Lung (tissue), 12 donors: ENCODE results near the gene LRRC45. TPM values are rescaled to one million over a fixed set of nuclear protein-coding genes. Genes with fewer than 3 reads are reported as not detected.
A peak's percentile ranks its signal among the peaks of the same experiment; 100 is the strongest.
"Not testable (repeated sequence)": the region's sequence is repeated elsewhere in the genome, so short reads cannot be mapped to it uniquely, and the experiment has no call there.

Experiments
- ATAC-seq: fragments of 200-7000 bp; cut with Tn5 transposase; one replicate; pipeline ENCODE4 v1.9.1; 2020; ENCODE audit warnings: moderate number of reproducible peaks; ENCODE audit not compliant: insufficient read depth, low FRiP score
- DNase-seq, 3 donors: peaks; one replicate each; pipeline ENCODE4 v3.0.0-alpha.2; 2013 to 2017
- H3K27ac ChIP-seq, 2 donors: one replicate each; pipeline ENCODE4 v1.5.1; 2013; ENCODE audit warnings: mild to moderate bottlenecking in 2 of 2, moderate library complexity in 2 of 2, control low read depth in 1 of 2, inconsistent platforms in 1 of 2, low read depth in 1 of 2, low read length in 1 of 2
- H3K27me3 ChIP-seq, 3 donors: one replicate each; pipeline ENCODE4 v1.5.1; 2013; ENCODE audit warnings: low read length in 2 of 3; ENCODE audit not compliant: control insufficient read depth in 3 of 3, insufficient read depth in 3 of 3
- H3K36me3 ChIP-seq, 4 donors: one replicate each; pipeline ENCODE4 v1.5.1; 2013; ENCODE audit warnings: low read length in 4 of 4, mild to moderate bottlenecking in 1 of 4, moderate library complexity in 1 of 4; ENCODE audit not compliant: control insufficient read depth in 4 of 4, insufficient read depth in 4 of 4
- H3K4me1 ChIP-seq, 5 donors: one replicate each; pipeline ENCODE4 v1.5.1; 2013; ENCODE audit warnings: low read length in 5 of 5, mild to moderate bottlenecking in 2 of 5, moderate library complexity in 1 of 5; ENCODE audit not compliant: control insufficient read depth in 5 of 5, insufficient read depth in 5 of 5
- H3K4me3 ChIP-seq: one replicate; pipeline ENCODE4 v1.5.1; 2013; ENCODE audit warnings: mild to moderate bottlenecking, control low read depth, moderate library complexity
- H3K9ac ChIP-seq, 2 donors: one replicate each; pipeline ENCODE4 v1.5.1; 2013; ENCODE audit warnings: low read length in 2 of 2, control low read depth in 1 of 2; ENCODE audit not compliant: insufficient read depth in 1 of 2
- H3K9me3 ChIP-seq, 4 donors: one replicate each; pipeline ENCODE4 v1.5.1; 2013; ENCODE audit warnings: low read length in 3 of 4, mild to moderate bottlenecking in 1 of 4, moderate library complexity in 1 of 4; ENCODE audit not compliant: control insufficient read depth in 4 of 4, insufficient read depth in 3 of 4
- WGBS, 2 donors: extraction: QIAGEN DNeasy Blood & Tissue Kit; methylation state at CpG; one replicate each; pipeline ENCODE4 v1.1.7; 2013; 5-methylcytosine and 5-hydroxymethylcytosine counted together
- polyA plus RNA-seq, 2 donors: library from polyadenylated mRNA; stranded (reverse); fragments of 200-250 nt; gene quantifications; one replicate each; pipeline ENCODE4 v1.2.1, GENCODE V29; 2013
- total RNA-seq, 2 donors: library from RNA; depleted of rRNA in 1 of 2; stranded (reverse); fragments of >200 nt in 1 of 2; gene quantifications; one replicate each; pipeline ENCODE4 v1.2.1, GENCODE V29; 2014 to 2021
- TF ChIP-seq, protein P1 (sequence below): IDR thresholded peaks from 2 replicates; pipeline ENCODE4 v1.5.1; 2012; ENCODE audit warnings: mild to moderate bottlenecking; ENCODE audit errors: control extremely low read depth, extremely low read depth
- donor health status: control.
- donor health status: control.
- donor health status: Bipolar disorder and iron deficiency.
- donor health status: healthy.
- donor health status: DM: yes; HTN: yes; CAD: no.

The LRRC45 gene
- total and polyA plus RNA-seq, 4 donors = 12.1 to 26.6 (median 16.5) TPM

GRCh38 chr17:82037889-82038195 is 14.7 kb downstream of the LRRC45 start:
- H3K9ac ChIP-seq = no peak overlapping the region

GRCh38 chr17:82038796-82039409 is 15.8 kb downstream of the LRRC45 start:
- H3K27ac ChIP-seq, H3K9me3 ChIP-seq, ATAC-seq, DNase-seq, H3K9ac ChIP-seq, H3K36me3 ChIP-seq, H3K4me3 ChIP-seq, H3K27me3 ChIP-seq: not testable (repeated sequence)
- H3K4me1 ChIP-seq = peaks cover 0 to 13% (median 9%) of the 10 kb centered on the region in 5 donors
- 83 to 84% methylated on average over 16 of the region's 16 CpGs for WGBS, 2 donors

More at GRCh38 chr17:82037889-82038195, 14.7 kb downstream of the LRRC45 start:
- Histone ChIP-seq H3K4me3 (no peak overlapping the region), H3K27me3 (no peaks in the 10 kb centered on the region), H3K27ac (peak overlapping the region; percentile 72 to 97), H3K9me3 (no peaks in the 10 kb centered on the region), H3K36me3 (peaks cover 0 to 4% (median 0%) of the 10 kb centered on the region in 4 donors), H3K4me1 (peaks cover 0 to 13% (median 9%) of the 10 kb centered on the region in 5 donors)
- DNase-seq (no peak), ATAC-seq (no peak)
- WGBS, 2 donors = 4 to 6% methylated on average over 10 of the region's 10 CpGs
- TF ChIP-seq, protein P1, sequence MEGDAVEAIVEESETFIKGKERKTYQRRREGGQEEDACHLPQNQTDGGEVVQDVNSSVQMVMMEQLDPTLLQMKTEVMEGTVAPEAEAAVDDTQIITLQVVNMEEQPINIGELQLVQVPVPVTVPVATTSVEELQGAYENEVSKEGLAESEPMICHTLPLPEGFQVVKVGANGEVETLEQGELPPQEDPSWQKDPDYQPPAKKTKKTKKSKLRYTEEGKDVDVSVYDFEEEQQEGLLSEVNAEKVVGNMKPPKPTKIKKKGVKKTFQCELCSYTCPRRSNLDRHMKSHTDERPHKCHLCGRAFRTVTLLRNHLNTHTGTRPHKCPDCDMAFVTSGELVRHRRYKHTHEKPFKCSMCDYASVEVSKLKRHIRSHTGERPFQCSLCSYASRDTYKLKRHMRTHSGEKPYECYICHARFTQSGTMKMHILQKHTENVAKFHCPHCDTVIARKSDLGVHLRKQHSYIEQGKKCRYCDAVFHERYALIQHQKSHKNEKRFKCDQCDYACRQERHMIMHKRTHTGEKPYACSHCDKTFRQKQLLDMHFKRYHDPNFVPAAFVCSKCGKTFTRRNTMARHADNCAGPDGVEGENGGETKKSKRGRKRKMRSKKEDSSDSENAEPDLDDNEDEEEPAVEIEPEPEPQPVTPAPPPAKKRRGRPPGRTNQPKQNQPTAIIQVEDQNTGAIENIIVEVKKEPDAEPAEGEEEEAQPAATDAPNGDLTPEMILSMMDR = no peak

GRCh38 chr17:82039695-82040299 is 16.7 kb downstream of the LRRC45 start:
- H3K4me1 ChIP-seq = peaks cover 0 to 13% (median 9%) of the 10 kb centered on the region in 5 donors
- no peak for DNase-seq
- no peak overlapping the region for H3K27ac ChIP-seq
- H3K36me3 ChIP-seq = peaks cover 0 to 3% (median 0%) of the 10 kb centered on the region in 4 donors
- WGBS, 2 donors = 96 to 98% methylated on average over 8 of the region's 8 CpGs
- no peak overlapping the region for H3K9ac ChIP-seq
- no peak for ATAC-seq
- no peaks in the 10 kb centered on the region for H3K9me3 ChIP-seq
- H3K27me3 ChIP-seq = no peaks in the 10 kb centered on the region
- TF ChIP-seq, protein P1 = no peak
- H3K4me3 ChIP-seq = no peak overlapping the region

- no peak overlapping the region for H3K9ac ChIP-seq
- TF ChIP-seq, protein P1 = no peak
- no peaks in the 10 kb centered on the region for H3K36me3 ChIP-seq
- no peaks in the 10 kb centered on the region for H3K27me3 ChIP-seq
- H3K9me3 ChIP-seq = no peaks in the 10 kb centered on the region
- DNase-seq = no peak
- H3K4me3 ChIP-seq = no peak overlapping the region
- H3K4me1 ChIP-seq = peaks cover 0 to 12% (median 5%) of the 10 kb centered on the region in 5 donors
- 80 to 85% methylated on average over 17 of the region's 17 CpGs for WGBS, 2 donors
- no peak overlapping the region for H3K27ac ChIP-seq
- no peak for ATAC-seq
These were observed 18.2 kb downstream of the LRRC45 start for GRCh38 chr17:82041144-82041814.
